HG02798 (cell line): ENCODE measurements around the gene ADCY5.
"Not testable (repeated sequence)": the region's sequence is repeated elsewhere in the genome, so short reads cannot be mapped to it uniquely, and the experiment has no call there.

Source experiments
- ATAC-seq: cut with Tn5 transposase; IDR thresholded peaks from one replicate; pipeline ENCODE4 v1.9.1; 2021; ENCODE audit warnings: mild to moderate bottlenecking; ENCODE audit not compliant: unreplicated experiment, poor library complexity

ADCY5 gene

GRCh38 chr3:123448536-123449101, at the start of gene ADCY5:
TSS of gene ADCY5 (minus strand) at chr3:123449090. CDS start at chr3:123448545, 545 bp downstream.
- ATAC-seq, result no peak

- ATAC-seq, result no peak
These were observed 45.0 kb upstream of the ADCY5 start for GRCh38 chr3:123493912-123494311.

DNA sequence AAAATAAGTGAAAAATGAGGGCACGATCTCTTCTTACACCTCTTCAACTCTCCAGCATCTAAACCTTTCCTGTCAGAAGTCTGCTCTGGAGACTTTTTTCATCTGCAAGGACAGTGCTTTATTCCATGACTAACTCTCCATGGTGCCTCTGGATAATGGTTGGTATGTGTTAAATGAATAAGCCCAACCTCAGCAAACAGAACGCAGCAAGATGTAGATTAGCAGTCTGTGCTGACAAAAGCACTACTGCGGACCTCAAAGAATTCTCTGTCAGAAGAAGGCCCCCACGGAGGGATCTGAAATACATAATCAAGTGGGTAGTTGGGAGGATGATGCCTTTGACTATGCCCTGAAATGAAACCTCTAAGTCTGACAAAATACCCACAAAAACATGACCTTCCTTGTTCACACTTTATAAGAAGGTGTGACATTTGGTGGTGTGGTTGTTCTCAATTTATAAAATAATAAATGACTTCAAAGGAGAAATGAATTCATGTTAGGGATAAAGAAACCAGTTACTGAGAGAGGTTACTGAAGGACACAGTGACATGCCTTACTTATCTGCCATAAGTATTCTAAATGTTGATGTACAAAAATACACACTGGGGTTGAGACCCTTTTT, 43.2 kb upstream of the ADCY5 start:
- no peak for ATAC-seq

DNA sequence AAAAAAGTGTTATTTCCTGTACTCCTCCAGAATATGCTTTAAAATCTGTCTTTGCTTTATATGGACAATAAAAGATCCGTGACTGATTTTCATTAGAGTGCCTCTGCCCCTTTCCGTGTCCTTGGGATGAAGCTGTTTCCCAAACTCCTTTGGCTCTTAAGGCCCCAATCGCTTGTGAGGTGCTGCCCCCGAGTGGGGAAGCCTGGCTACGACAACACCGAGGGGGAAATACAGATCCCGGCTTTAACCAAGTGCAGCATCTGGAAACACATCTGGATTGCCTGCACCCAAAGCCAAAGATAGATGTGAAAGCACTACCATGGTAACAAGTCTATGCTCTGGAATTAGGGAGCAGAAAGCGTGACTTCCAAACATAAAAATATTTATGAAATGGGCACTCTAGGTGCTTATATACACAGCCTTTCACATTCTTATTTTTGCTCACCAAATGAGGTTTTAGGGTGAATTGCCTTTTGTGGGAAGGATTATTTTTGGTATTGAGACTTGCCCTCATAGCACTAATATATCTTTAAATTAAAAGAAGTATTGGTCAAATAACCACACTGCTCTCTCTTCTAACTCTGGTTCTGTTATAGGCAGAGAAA, 40.6 kb upstream of the ADCY5 start:
- no peak for ATAC-seq

DNA sequence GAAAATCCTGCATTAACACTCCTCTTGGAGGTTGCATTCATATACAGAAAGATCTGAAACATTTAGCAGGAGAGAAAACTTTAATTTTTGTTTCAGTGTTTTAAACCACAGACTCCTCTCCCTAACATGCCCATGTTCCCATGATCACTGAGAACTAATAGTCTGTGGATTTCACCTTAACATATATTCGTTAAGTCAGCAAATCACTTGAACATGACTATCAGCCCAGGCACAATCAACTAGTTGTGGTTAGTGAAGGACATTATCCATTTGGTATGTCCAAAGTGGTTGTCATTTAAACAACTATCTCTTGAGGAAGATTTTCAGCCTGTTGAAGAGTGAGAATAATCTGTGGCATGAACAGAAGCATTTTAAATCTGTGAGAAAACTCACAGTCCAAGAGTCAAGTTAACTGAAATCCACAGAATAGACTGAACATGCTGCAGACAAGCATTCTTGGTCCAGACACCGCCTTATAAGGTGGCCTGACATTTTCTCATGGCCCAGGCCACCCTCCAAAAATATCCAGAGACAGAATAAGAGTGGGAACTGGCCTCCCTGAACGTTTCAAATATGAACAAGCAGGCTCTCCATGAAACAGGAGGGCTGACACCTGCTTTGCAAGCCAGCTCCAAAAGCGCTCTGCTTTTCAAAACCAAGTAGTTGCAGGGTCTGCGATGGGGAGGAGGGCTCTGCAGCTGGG, 39.9 kb upstream of the ADCY5 start:
- ATAC-seq, result no peak

DNA sequence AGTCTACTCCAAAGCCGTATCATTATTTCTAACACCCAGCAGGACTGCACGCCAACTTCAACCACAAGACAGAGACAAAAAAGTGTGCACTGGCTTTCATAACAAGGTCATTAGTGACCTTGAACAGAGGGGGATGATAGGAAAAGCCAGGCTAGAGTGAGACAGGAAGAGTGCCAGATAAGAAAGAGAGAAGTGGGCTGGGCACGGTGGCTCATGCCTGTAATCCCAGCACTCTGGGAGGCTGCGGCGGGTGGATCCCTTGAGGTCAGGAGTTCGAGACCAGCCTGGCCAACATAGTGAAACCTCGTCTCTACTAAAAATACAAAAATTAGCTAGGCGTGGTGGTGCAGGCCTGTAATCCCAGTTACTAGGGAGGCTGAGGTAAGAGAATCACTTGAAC, 38.2 kb upstream of the ADCY5 start:
- ATAC-seq, result not testable (repeated sequence)

GRCh38 chr3:123486460-123486859, 37.6 kb upstream of the ADCY5 start:
- no peak for ATAC-seq

GRCh38 chr3:123485551-123485950, 36.7 kb upstream of the ADCY5 start:
- ATAC-seq, result no peak

- no peak for ATAC-seq
These were observed 34.3 kb upstream of the ADCY5 start for GRCh38 chr3:123483146-123483545.

- ATAC-seq, result no peak
These were observed 33.0 kb upstream of the ADCY5 start for GRCh38 chr3:123481722-123482457.

DNA sequence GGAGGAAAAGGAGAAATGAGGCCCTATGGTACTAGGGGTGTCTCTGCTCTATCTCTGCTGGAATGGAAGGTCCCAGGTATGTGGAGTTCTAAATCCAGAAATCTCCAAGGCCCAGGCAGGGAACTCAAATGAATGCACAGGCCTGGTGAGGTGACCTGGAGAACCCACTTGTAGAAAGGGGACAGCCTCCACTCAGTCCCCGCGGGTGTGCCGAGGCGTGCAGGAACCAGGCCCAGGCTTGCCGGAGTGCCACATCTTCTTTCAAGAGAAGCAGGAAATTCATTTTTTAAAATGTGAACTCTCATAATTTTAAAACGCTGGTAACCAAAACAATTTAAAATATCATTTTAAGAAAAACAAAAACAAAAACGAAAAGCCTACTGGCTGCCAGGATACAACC, 32.2 kb upstream of the ADCY5 start:
- no peak for ATAC-seq

DNA sequence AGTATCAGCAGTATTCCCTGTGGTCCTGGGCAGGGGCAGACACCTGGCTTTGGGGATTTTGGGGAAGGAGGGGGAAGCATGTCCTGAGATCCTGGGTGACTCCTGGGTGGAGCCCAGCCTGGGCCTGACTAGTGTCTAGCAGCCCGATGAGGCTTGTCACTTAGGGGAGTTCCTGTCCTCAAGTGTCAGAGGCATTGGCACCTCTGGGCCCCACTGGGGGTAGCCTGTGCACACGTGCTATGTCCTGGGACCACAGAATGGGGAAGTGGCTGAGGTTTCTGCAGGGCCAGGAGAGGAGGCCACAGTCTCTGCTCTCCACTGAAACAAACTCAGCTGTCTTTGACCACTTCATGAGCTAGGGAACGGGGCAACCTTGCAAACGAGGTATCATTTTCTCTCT, 31.5 kb upstream of the ADCY5 start:
- no peak for ATAC-seq

DNA sequence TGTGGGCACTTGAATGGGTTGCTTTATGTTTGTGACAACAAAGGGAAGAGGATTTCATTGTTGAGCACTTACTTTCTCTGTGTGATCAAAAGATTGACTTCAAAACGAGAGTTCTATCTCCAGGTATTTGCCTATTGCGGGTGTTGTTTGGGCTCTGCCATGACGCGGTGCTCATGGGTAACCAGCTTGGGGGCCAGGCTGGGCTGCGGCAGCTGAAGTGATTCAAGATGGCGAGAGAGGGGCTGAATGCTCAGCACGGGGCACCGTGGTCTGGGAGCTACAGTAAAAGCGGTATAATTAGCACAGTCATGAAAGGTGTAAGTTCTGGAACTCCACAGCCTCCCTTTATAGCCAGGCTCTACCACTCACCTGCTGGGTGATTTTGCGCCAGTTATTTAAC, 31.0 kb upstream of the ADCY5 start:
- no peak for ATAC-seq

GRCh38 chr3:123478314-123478713, 29.4 kb upstream of the ADCY5 start:
- no peak for ATAC-seq

DNA sequence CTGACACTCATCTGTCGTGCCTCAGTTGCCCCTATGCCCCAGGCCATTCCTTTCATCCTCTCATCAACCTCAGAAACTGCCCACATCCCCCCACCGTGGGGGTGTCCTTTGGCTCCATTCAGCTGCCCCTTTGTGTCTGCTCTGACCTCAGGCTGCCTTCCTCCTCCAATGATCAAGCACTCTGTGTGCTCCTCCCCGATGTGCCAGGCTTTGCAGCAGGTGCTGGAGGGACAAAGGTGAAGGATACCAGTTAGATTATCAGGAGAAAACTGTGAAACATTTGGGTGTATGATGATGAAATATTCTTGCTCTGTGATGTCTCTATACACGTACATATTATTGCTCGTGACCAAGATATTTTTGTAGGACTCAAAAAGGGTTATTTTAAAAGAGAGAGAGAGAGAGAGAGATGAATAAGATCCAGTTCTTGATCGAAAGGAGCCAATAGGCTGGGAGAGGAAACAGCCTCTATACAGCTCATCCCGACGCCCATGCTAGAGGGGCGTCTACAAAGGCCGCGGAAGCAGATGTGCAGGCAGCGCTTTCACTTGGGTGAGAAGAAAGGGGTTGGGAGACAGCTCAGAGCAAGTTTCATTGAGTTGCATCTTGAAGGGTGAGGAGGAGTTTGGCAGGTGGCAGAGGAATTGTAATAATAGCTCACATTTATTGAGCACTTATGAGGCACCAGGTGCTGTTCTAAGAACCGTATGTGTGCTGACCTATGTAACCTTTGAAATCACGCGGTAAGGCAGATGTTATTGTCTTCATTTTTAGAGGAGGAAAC, 28.3 kb upstream of the ADCY5 start:
- ATAC-seq, result no peak

GRCh38 chr3:123475786-123476185, 26.9 kb upstream of the ADCY5 start:
- no peak for ATAC-seq

GRCh38 chr3:123471106-123471505, 22.2 kb upstream of the ADCY5 start:
- no peak for ATAC-seq

DNA sequence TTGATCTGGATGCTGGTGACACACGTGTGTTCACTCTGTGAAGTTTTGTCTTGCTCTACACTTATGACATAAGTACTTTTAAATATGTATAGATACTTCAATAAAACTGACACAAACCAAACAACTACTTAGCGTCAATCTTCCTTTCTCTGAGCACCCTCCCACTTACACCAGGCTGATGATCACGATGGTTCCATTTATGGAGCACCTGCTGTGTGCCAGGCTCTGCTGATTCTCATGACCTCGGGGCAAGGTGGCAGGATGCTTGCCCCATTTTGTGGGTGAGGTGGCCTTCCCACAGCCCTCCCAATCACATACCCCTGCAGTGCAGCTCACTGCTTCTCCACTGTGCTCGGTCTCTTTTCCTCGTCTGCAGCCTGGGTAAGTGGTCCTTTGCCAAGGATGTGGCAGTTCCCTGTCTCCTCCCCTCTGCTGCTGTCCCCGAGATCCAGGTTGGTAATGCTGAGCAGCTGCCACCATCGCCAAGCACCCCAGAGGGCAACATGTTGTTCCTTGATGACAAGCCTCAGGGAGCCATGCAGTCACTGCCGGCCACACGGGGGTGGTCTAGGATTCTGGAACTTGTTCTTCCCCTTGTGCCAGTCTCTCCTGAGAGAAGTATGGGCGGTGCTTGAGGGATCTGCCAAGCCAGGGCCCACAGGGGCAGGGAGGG, 20.6 kb upstream of the ADCY5 start:
- no peak for ATAC-seq

DNA sequence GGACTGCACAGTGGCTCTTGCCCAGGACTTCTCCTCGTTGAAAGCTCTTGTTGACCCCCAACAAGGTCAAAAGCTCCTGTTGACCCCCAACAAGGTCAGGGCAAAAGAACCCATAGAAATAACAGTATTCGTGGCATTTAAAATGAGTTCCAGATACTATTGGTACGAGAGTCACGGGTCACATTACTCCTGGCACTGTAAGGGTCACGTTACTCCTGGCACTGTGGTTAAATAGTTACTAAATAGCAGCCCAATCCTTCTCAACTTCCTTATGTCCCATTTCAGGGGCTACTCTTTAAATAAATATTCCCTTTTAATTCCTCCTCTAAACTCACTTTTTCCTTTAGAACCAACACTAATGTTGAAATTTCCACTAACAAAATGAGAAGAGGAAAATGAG, 18.2 kb upstream of the ADCY5 start:
- ATAC-seq, result no peak
